CD4-positive, alpha-beta T cell treated with Interleukin-1 beta for 1 hour (primary cell): ENCODE results near the gene ZNF705A.
"Not testable (repeated sequence)": the region's sequence is repeated elsewhere in the genome, so short reads cannot be mapped to it uniquely, and the experiment has no call there.

Source experiments
- DNase-seq, 2 donors: peaks; one replicate each; pipeline ENCODE4 v3.0.0-alpha.2; 2020 to 2022

Gene ZNF705A

GRCh38 chr12:8156845-8157244 is at the start of gene ZNF705A:
Gene ZNF705A (plus strand): TSS chr12:8157015. CDS start chr12:8172626, 15,611 bp downstream.
- no peak for DNase-seq

- DNase-seq: peak; percentile 75 to 80
Measured at GRCh38 chr12:8108808-8109398, 47.9 kb upstream of the ZNF705A start.

- not testable (repeated sequence) for DNase-seq
Measured at GRCh38 chr12:8113117-8113516, 43.7 kb upstream of the ZNF705A start.

GRCh38 chr12:8120072-8120713 is 36.6 kb upstream of the ZNF705A start:
- DNase-seq: no peak

- no peak for DNase-seq
Measured at GRCh38 chr12:8123124-8123912, 33.5 kb upstream of the ZNF705A start, which contains the start of gene CLEC4A. Gene CLEC4A (plus strand): TSS chr12:8123617. CDS start chr12:8123879, 262 bp downstream.

- DNase-seq: peak; percentile 4 to 25
Measured at GRCh38 chr12:8127138-8127537, 29.7 kb upstream of the ZNF705A start.

- DNase-seq: not testable (repeated sequence)
Measured at GRCh38 chr12:8133636-8134397, 23.0 kb upstream of the ZNF705A start.

- DNase-seq: not testable (repeated sequence)
Measured at GRCh38 chr12:8134398-8134930, 22.4 kb upstream of the ZNF705A start.

GRCh38 chr12:8141647-8142046 is 15.2 kb upstream of the ZNF705A start:
- not testable (repeated sequence) for DNase-seq

- no peak for DNase-seq
Measured at GRCh38 chr12:8143261-8143660, 13.6 kb upstream of the ZNF705A start.

GRCh38 chr12:8145754-8146441 is 10.9 kb upstream of the ZNF705A start:
- no peak for DNase-seq

GRCh38 chr12:8146442-8146771 is 10.4 kb upstream of the ZNF705A start:
- DNase-seq: no peak

GRCh38 chr12:8154526-8154925 is 2.3 kb upstream of the ZNF705A start:
- peak in 1 of 2 donors; percentile 1 for DNase-seq

GRCh38 chr12:8156416-8156815 is 399 bp upstream of the ZNF705A start:
- DNase-seq: no peak

- no peak for DNase-seq
Measured at GRCh38 chr12:8157484-8158198, 826 bp downstream of the ZNF705A start.

GRCh38 chr12:8172911-8173310 is 16.1 kb downstream of the ZNF705A start:
- DNase-seq: not testable (repeated sequence)

- peak; percentile 87 for DNase-seq
Measured at GRCh38 chr12:8179989-8180585, 23.3 kb downstream of the ZNF705A start.

GRCh38 chr12:8181271-8181670 is 24.5 kb downstream of the ZNF705A start:
- not testable (repeated sequence) for DNase-seq

- not testable (repeated sequence) for DNase-seq
Measured at GRCh38 chr12:8182923-8183322, 26.1 kb downstream of the ZNF705A start.

- not testable (repeated sequence) for DNase-seq
Measured at GRCh38 chr12:8183346-8183745, 26.5 kb downstream of the ZNF705A start.

GRCh38 chr12:8184206-8184605 is 27.4 kb downstream of the ZNF705A start:
- not testable (repeated sequence) for DNase-seq
